ENCODE data around the gene AGO4. TPM values are rescaled to one million over a fixed set of nuclear protein-coding genes. Genes with fewer than 3 reads are reported as not detected.

The AGO4 gene
- total RNA-seq, 3 donors from 2014 or later (not counting 1 experiment from before 2014, with no cell fraction given), result 21.8 to 32.0 (median 31.7) TPM

- Histone ChIP-seq H3K4me1 (ENCODE audit: control insufficient read depth, insufficient read depth, low read length) (no peaks in the 10 kb centered on the region), H3K27ac (ENCODE audit: low read length) (no peak overlapping the region), H3K4me3 (ENCODE audit: low read length) (no peak overlapping the region), H3K36me3 (ENCODE audit: control insufficient read depth, insufficient read depth, low read length) (peaks cover 55% of the 10 kb centered on the region), H3K27me3 (ENCODE audit: control insufficient read depth, insufficient read depth, low read length) (no peaks in the 10 kb centered on the region), H3K9me3 (ENCODE audit: control insufficient read depth, insufficient read depth, low read length) (no peaks in the 10 kb centered on the region)
- WGBS (ENCODE audit: insufficient coverage), result 98% methylated on average over 2 of the region's 2 CpGs
- no peak for ATAC-seq
- no peaks in the 10 kb centered on the region for H3K9me3 Mint-ChIP-seq
- H3K27ac Mint-ChIP-seq, result no peak overlapping the region
- intact Hi-C loops (cut with micrococcal nuclease), result no loop called here
- TF ChIP-seq CTCF (IDR thresholded peaks at IDR 0.05), result no peak
- no peak for DNase-seq
- H3K4me1 Mint-ChIP-seq, result peaks cover 0 to 2% of the 10 kb centered on the region in 2 donors
- no peaks in the 10 kb centered on the region for H3K27me3 Mint-ChIP-seq (ENCODE audit: low read depth in 2 of 2)
- no peak overlapping the region for H3K4me3 Mint-ChIP-seq
- H3K36me3 Mint-ChIP-seq, result peaks cover 32% of the 10 kb centered on the region
Observed at GRCh38 chr1:35833395-35833794, 25.6 kb downstream of the AGO4 start.

- Histone ChIP-seq H3K4me3 (ENCODE audit: low read length) (no peak overlapping the region), H3K27ac (ENCODE audit: low read length) (no peak overlapping the region), H3K4me1 (ENCODE audit: control insufficient read depth, insufficient read depth, low read length) (no peaks in the 10 kb centered on the region), H3K36me3 (ENCODE audit: control insufficient read depth, insufficient read depth, low read length) (peaks cover 52% of the 10 kb centered on the region), H3K9me3 (ENCODE audit: control insufficient read depth, insufficient read depth, low read length) (no peaks in the 10 kb centered on the region), H3K27me3 (ENCODE audit: control insufficient read depth, insufficient read depth, low read length) (no peaks in the 10 kb centered on the region)
- Mint-ChIP-seq H3K4me1 (peaks cover 0 to 5% of the 10 kb centered on the region in 2 donors), H3K36me3 (peaks cover 32% of the 10 kb centered on the region), H3K9me3 (no peaks in the 10 kb centered on the region), H3K27me3 (ENCODE audit: low read depth in 2 of 2) (no peaks in the 10 kb centered on the region), H3K27ac (no peak overlapping the region), H3K4me3 (no peak overlapping the region)
- intact Hi-C loops (cut with micrococcal nuclease), result no loop called here
- DNase-seq (no peak), ATAC-seq (no peak)
- WGBS (ENCODE audit: insufficient coverage), result 100% methylated on average over 2 of the region's 2 CpGs
- TF ChIP-seq CTCF (IDR thresholded peaks at IDR 0.05), result no peak
Observed at GRCh38 chr1:35834218-35834617, 26.4 kb downstream of the AGO4 start.

- Mint-ChIP-seq H3K4me1 (peaks cover 0 to 5% of the 10 kb centered on the region in 2 donors), H3K4me3 (no peak overlapping the region), H3K27ac (peak overlapping the region in 1 of 2 donors; percentile 4), H3K27me3 (ENCODE audit: low read depth in 2 of 2) (no peaks in the 10 kb centered on the region), H3K9me3 (no peaks in the 10 kb centered on the region), H3K36me3 (peaks cover 32% of the 10 kb centered on the region)
- DNase-seq (no peak), ATAC-seq (no peak)
- intact Hi-C loops (cut with micrococcal nuclease), result no loop called here
- Histone ChIP-seq H3K4me3 (ENCODE audit: low read length) (no peak overlapping the region), H3K27ac (ENCODE audit: low read length) (no peak overlapping the region), H3K36me3 (ENCODE audit: control insufficient read depth, insufficient read depth, low read length) (peaks cover 50% of the 10 kb centered on the region), H3K9me3 (ENCODE audit: control insufficient read depth, insufficient read depth, low read length) (no peaks in the 10 kb centered on the region), H3K27me3 (ENCODE audit: control insufficient read depth, insufficient read depth, low read length) (no peaks in the 10 kb centered on the region), H3K4me1 (ENCODE audit: control insufficient read depth, insufficient read depth, low read length) (no peaks in the 10 kb centered on the region)
- no peak for TF ChIP-seq CTCF (IDR thresholded peaks at IDR 0.05)
- 82% methylated on average over 2 of the region's 2 CpGs for WGBS (ENCODE audit: insufficient coverage)
Observed at GRCh38 chr1:35835398-35835797, 27.6 kb downstream of the AGO4 start.

- intact Hi-C loops (cut with micrococcal nuclease), result no loop called here
- ATAC-seq (no peak), DNase-seq (no peak)
- Histone ChIP-seq H3K4me3 (ENCODE audit: low read length) (no peak overlapping the region), H3K4me1 (ENCODE audit: control insufficient read depth, insufficient read depth, low read length) (no peaks in the 10 kb centered on the region), H3K9me3 (ENCODE audit: control insufficient read depth, insufficient read depth, low read length) (no peaks in the 10 kb centered on the region), H3K36me3 (ENCODE audit: control insufficient read depth, insufficient read depth, low read length) (peaks cover 54% of the 10 kb centered on the region), H3K27me3 (ENCODE audit: control insufficient read depth, insufficient read depth, low read length) (no peaks in the 10 kb centered on the region), H3K27ac (ENCODE audit: low read length) (no peak overlapping the region)
- no peaks in the 10 kb centered on the region for H3K27me3 Mint-ChIP-seq (ENCODE audit: low read depth in 2 of 2)
- TF ChIP-seq CTCF (IDR thresholded peaks at IDR 0.05), result no peak
- WGBS (ENCODE audit: insufficient coverage), result no CpG with 5 or more reads among the region's 1 CpG
- H3K4me3 Mint-ChIP-seq, result no peak overlapping the region
- no peak overlapping the region for H3K27ac Mint-ChIP-seq
- peaks cover 0 to 5% of the 10 kb centered on the region in 2 donors for H3K4me1 Mint-ChIP-seq
- H3K36me3 Mint-ChIP-seq, result peaks cover 31% of the 10 kb centered on the region
- no peaks in the 10 kb centered on the region for H3K9me3 Mint-ChIP-seq
Observed at GRCh38 chr1:35836734-35837133, 28.9 kb downstream of the AGO4 start.

All from natural killer cell (primary cell).